Measurements from ENCODE around the gene AHCYL1.

DNA sequence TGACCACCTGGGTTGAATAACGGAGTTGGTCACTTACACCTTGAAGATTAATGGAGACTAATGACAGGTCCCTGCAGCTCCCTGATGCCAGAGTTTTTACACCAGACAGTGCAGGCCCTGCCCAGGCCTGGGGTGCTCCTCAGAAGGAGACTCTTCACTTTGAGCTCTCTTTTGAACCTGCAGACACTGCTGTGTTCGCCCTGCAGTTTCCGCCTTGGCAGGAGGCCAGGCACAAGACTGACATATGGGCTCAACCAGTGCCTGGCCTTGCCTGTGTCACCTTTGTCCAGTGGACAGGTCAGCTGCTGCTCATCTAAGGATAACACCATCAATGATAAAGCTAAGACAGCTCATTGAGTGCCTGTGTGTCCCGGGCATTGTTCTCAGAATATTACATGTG is 55.1 kb downstream of the AHCYL1 start:
- TF ChIP-seq POLR2A (IDR thresholded peaks at IDR 0.05; ENCODE audit: low read depth, low read length) (no peak), TAF1 (IDR thresholded peaks at IDR 0.05; ENCODE audit: borderline replicate concordance, low read depth, low read length) (no peak), POLR2AphosphoS5 (IDR thresholded peaks at IDR 0.05; ENCODE audit: low read depth, low read length) (no peak)
